Kidney (tissue), 14 donors: ENCODE measurements around the gene FXYD1. TPM values are rescaled to one million over a fixed set of nuclear protein-coding genes. Genes with fewer than 3 reads are reported as not detected.

Experiments
- DNase-seq, 5 donors: peaks; one replicate each; pipeline ENCODE4 v3.0.0-alpha.2; 2013 to 2020
- FAIRE-seq: peaks from 2 replicates; lab custom pipeline; 2012; peaks lifted over from hg19 to GRCh38; lab: Jason Lieb, UNC
- H3K27ac ChIP-seq, 2 donors: one replicate each; pipeline ENCODE4 v1.7.0; 2013; ENCODE audit warnings: low read depth in 2 of 2, low read length in 2 of 2, inconsistent platforms in 1 of 2
- H3K27me3 ChIP-seq: one replicate; pipeline ENCODE4 v1.7.1; 2013; ENCODE audit warnings: low read length, inconsistent platforms; ENCODE audit not compliant: control insufficient read depth, insufficient read depth
- H3K36me3 ChIP-seq, 3 donors: one replicate each; pipeline versions ENCODE4 v1.7.0 to v1.7.1; 2013; ENCODE audit warnings: low read length in 3 of 3, control low read depth in 1 of 3, inconsistent platforms in 1 of 3; ENCODE audit not compliant: insufficient read depth in 3 of 3, control insufficient read depth in 2 of 3
- H3K4me1 ChIP-seq, 3 donors: one replicate each; pipeline versions ENCODE4 v1.7.0 to v1.7.1; 2013; ENCODE audit warnings: low read length in 3 of 3, inconsistent platforms in 1 of 3, low read depth in 1 of 3; ENCODE audit not compliant: control insufficient read depth in 2 of 3, insufficient read depth in 2 of 3
- H3K4me3 ChIP-seq, 3 donors: one replicate each; pipeline versions ENCODE4 v1.7.0 to v1.8.1; 2013; ENCODE audit warnings: low read length in 3 of 3, control low read depth in 1 of 3, inconsistent platforms in 1 of 3
- H3K9ac ChIP-seq, 3 donors: one replicate each; pipeline versions ENCODE4 v1.7.0 to v1.7.1; 2013; ENCODE audit warnings: low read length in 3 of 3, control low read depth in 1 of 3, inconsistent platforms in 1 of 3
- H3K9me3 ChIP-seq, 3 donors: one replicate each; pipeline versions ENCODE4 v1.7.0 to v1.7.1; 2013; ENCODE audit warnings: low read length in 3 of 3, control low read depth in 1 of 3, inconsistent platforms in 1 of 3; ENCODE audit not compliant: control insufficient read depth in 2 of 3, insufficient read depth in 1 of 3
- intact Hi-C: fragments of 100-400 bp; cut with DNase I; formaldehyde crosslinking; loops from one replicate; pipeline ENCODE4 v1.11.1; 2022
- polyA plus RNA-seq: library from polyadenylated mRNA; stranded (reverse); fragments of 350-450 nt; fragmentation: Illumina TruSeq; extraction: RNeasy Lipid Tissue Mini Kit (QIAGEN cat#74804); gene quantifications from one replicate; pipeline ENCODE4 v1.2.3, GENCODE V29; 2014; ENCODE audit warnings: low read depth, low replicate concordance; ENCODE audit not compliant: insufficient read depth
- total RNA-seq: library from RNA; stranded (reverse); fragmentation: NEBNext Ultra II Directional; extraction: Animal tissue kit (Norgen Biotek cat#: 25700); gene quantifications from one replicate; pipeline ENCODE4 v1.2.1, GENCODE V29; 2021
- TF ChIP-seq, protein P1 (sequence below): IDR thresholded peaks from 3 replicates; pipeline ENCODE4 v1.5.1; 2012; ENCODE audit warnings: mild to moderate bottlenecking, moderate library complexity, borderline replicate concordance; ENCODE audit not compliant: insufficient read depth; ENCODE audit errors: extremely low read depth
- donor health status: control.
- donor health status: control.
- donor health status: control.
- donor health status: control.
- donor health status: control.
- donor health status: DM: yes; HTN: yes; CAD: no.
- donor health status: Normal renal cell carcinoma (clear cell type).

The FXYD1 gene
- total and polyA plus RNA-seq, 2 donors from 2014 or later: 31.8 to 39.0 TPM

DNA sequence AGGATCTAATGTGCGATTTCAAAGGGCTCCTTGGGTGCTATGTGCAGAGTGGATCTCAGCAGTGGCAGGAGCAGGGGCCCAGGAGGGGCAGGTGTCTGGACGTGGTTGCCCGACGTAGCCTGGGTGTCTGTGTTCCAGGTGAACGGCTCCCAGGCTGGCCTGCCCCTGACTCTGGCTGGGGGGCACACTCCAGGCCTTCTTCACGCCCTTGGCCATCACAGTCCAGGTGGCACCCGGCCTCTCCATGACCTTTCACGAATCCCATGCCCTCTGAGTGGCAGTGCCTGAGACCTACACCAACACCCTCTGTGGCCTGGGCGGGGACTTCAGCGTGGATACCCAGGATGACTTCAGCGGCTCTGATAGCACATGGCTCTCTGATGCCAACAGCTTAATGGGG, 34.3 kb upstream of the FXYD1 start:
- DNase-seq: no peak
- H3K4me3 ChIP-seq: no peak overlapping the region
- H3K9ac ChIP-seq: no peak overlapping the region
- no peaks in the 10 kb centered on the region for H3K36me3 ChIP-seq
- TF ChIP-seq, protein P1, sequence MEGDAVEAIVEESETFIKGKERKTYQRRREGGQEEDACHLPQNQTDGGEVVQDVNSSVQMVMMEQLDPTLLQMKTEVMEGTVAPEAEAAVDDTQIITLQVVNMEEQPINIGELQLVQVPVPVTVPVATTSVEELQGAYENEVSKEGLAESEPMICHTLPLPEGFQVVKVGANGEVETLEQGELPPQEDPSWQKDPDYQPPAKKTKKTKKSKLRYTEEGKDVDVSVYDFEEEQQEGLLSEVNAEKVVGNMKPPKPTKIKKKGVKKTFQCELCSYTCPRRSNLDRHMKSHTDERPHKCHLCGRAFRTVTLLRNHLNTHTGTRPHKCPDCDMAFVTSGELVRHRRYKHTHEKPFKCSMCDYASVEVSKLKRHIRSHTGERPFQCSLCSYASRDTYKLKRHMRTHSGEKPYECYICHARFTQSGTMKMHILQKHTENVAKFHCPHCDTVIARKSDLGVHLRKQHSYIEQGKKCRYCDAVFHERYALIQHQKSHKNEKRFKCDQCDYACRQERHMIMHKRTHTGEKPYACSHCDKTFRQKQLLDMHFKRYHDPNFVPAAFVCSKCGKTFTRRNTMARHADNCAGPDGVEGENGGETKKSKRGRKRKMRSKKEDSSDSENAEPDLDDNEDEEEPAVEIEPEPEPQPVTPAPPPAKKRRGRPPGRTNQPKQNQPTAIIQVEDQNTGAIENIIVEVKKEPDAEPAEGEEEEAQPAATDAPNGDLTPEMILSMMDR: no peak
- no peaks in the 10 kb centered on the region for H3K27me3 ChIP-seq
- no peak for FAIRE-seq
- H3K9me3 ChIP-seq: peaks cover 0 to 4% (median 3%) of the 10 kb centered on the region in 3 donors
- intact Hi-C loops: no loop called here
- no peak overlapping the region for H3K27ac ChIP-seq
- H3K4me1 ChIP-seq: no peaks in the 10 kb centered on the region

DNA sequence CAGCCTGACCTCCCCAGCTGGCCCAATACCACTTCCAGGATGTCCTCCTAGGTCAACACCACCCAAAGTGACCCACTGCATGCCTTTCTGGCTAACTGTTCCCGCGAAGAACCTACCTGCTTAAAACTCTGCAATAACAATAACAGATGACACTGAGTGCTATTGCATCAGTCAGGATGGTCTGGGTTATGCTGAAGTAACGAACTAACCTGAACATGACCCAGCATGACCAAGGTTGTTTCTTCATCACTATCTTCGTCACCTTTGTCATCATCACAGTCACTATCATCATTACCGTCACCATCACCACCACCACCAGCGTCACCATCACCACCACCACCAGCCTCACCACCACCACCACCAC, 33.6 kb upstream of the FXYD1 start:
- Histone ChIP-seq H3K4me3 (no peak overlapping the region), H3K9ac (no peak overlapping the region), H3K27ac (no peak overlapping the region), H3K27me3 (no peaks in the 10 kb centered on the region), H3K36me3 (no peaks in the 10 kb centered on the region), H3K9me3 (peaks cover 0 to 4% (median 3%) of the 10 kb centered on the region in 3 donors), H3K4me1 (no peaks in the 10 kb centered on the region)
- no peak for FAIRE-seq
- TF ChIP-seq, protein P1: no peak
- intact Hi-C loops: no loop called here
- no peak for DNase-seq

DNA sequence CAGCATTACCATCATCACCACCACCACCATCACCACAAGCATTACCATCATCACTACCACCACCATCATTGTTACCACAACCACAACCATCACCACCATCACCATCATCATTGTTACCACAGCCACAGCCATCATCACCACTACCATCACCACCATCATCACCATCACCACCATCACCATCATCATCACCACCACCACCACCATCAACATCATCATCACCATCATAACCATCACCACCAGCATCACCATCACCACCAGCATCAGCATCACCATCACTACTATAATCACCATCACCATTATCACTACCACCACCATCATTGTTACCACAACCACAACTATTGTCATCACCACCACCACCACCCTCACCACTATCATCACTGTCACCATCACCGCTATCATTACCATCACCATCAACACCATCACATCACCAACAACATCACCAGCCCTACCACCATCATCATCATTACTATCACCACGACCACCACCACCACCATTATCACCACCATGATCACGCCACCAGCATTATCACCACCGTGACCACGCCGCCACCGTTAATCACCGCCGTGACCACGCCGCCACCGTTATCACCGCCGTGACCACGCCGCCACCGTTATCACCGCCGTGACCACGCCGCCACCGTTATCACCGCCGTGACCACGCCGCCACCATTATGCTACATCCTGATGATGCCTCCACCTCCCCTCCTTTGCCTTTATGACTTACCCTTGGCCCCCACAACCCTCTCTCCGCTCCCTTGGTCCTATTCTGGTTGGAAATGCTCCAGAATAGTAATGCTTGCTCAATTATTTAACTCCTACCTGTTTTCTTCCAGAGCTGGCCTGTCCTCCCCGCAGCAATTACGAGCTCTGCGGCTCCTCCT, 33.0 kb upstream of the FXYD1 start:
- intact Hi-C loops: no loop called here
- DNase-seq (no peak), FAIRE-seq (no peak)
- no peak overlapping the region for H3K27ac ChIP-seq
- H3K9me3 ChIP-seq: peaks cover 0 to 4% (median 3%) of the 10 kb centered on the region in 3 donors
- H3K4me1 ChIP-seq: no peaks in the 10 kb centered on the region
- no peaks in the 10 kb centered on the region for H3K36me3 ChIP-seq
- TF ChIP-seq, protein P1: no peak
- H3K9ac ChIP-seq: no peak overlapping the region
- no peak overlapping the region for H3K4me3 ChIP-seq
- no peaks in the 10 kb centered on the region for H3K27me3 ChIP-seq
